SK-N-SH treated with all-trans-retinoic acid at 6 μM for 48 hours (cell line): ENCODE measurements around the gene CYB5A.
"Not testable (repeated sequence)": the region's sequence is repeated elsewhere in the genome, so short reads cannot be mapped to it uniquely, and the experiment has no call there.

Experiments used
- ATAC-seq: fragments of 200-7000 bp; cut with Tn5 transposase; 3 replicates; pipeline ENCODE4 v1.9.1; 2020; ENCODE audit warnings: mild to moderate bottlenecking, moderate library complexity
- ARNTL ChIP-seq: fragments of 450-650 bp; formaldehyde crosslinking; IDR thresholded peaks from 2 replicates; pipeline ENCODE4 v1.5.0; 2020; ENCODE audit warnings: low read depth, mild to moderate bottlenecking, moderate library complexity, borderline replicate concordance
- BACH2 ChIP-seq: fragments of 250-450 bp; sonication (Bioruptor Pico); IDR thresholded peaks from 2 replicates; pipeline ENCODE4 v1.9.0; 2021; ENCODE audit warnings: mild to moderate bottlenecking, borderline replicate concordance
- CSDC2 ChIP-seq: fragments of 250-450 bp; sonication (Bioruptor Pico); IDR thresholded peaks from 2 replicates; pipeline ENCODE4 v1.5.0; 2020; ENCODE audit warnings: mild to moderate bottlenecking, moderate library complexity
- CSRNP3 ChIP-seq: fragments of 250-450 bp; sonication (Bioruptor Pico); IDR thresholded peaks from 2 replicates; pipeline ENCODE4 v1.5.1; 2021; ENCODE audit warnings: mild to moderate bottlenecking, moderate library complexity
- ESRRG ChIP-seq: fragments of 250-450 bp; sonication (Bioruptor Pico); IDR thresholded peaks from 2 replicates; pipeline ENCODE4 v1.6.1; 2021; ENCODE audit warnings: mild to moderate bottlenecking
- GLIS3 ChIP-seq: fragments of 250-450 bp; sonication (Bioruptor Pico); IDR thresholded peaks from 2 replicates; pipeline ENCODE4 v1.5.0; 2020; ENCODE audit warnings: mild to moderate bottlenecking, moderate library complexity
- ISL1 ChIP-seq: fragments of 250-450 bp; sonication (Bioruptor Pico); IDR thresholded peaks from 2 replicates; pipeline ENCODE4 v2.1.2; 2022; ENCODE audit warnings: mild to moderate bottlenecking, moderate library complexity
- PATZ1 ChIP-seq: fragments of 250-450 bp; sonication (Bioruptor Pico); IDR thresholded peaks from 2 replicates; pipeline ENCODE4 v1.8.0; 2020; ENCODE audit warnings: mild to moderate bottlenecking, moderate library complexity, borderline replicate concordance
- POU6F1 ChIP-seq: fragments of 250-450 bp; sonication (Bioruptor Pico); IDR thresholded peaks from 2 replicates; pipeline ENCODE4 v1.8.0; 2021; ENCODE audit warnings: low read depth, mild to moderate bottlenecking, moderate library complexity, borderline replicate concordance
- PPARA ChIP-seq: fragments of 250-450 bp; sonication (Bioruptor Pico); IDR thresholded peaks from 2 replicates; pipeline ENCODE4 v1.5.0; 2020; ENCODE audit warnings: mild to moderate bottlenecking, borderline replicate concordance
- SNAI2 ChIP-seq: fragments of 250-450 bp; sonication (Bioruptor Pico); IDR thresholded peaks from 2 replicates; pipeline ENCODE4 v1.5.0; 2020; ENCODE audit warnings: mild to moderate bottlenecking, moderate library complexity
- TCF4 ChIP-seq: fragments of 250-450 bp; sonication (Bioruptor Pico); IDR thresholded peaks from 2 replicates; pipeline ENCODE4 v1.8.0; 2021; ENCODE audit warnings: mild to moderate bottlenecking, moderate library complexity, borderline replicate concordance
- TOX ChIP-seq: fragments of 250-450 bp; sonication (Bioruptor Pico); IDR thresholded peaks from 2 replicates; pipeline ENCODE4 v1.8.0; 2021; ENCODE audit warnings: mild to moderate bottlenecking, moderate library complexity, borderline replicate concordance
- TSHZ2 ChIP-seq: fragments of 250-450 bp; sonication (Bioruptor Pico); IDR thresholded peaks from 2 replicates; pipeline ENCODE4 v1.5.0; 2020; ENCODE audit warnings: mild to moderate bottlenecking, moderate library complexity
- ZC3H10 ChIP-seq: fragments of 250-450 bp; sonication (Bioruptor Pico); IDR thresholded peaks from 2 replicates; pipeline ENCODE4 v1.5.1; 2021; ENCODE audit warnings: mild to moderate bottlenecking, moderate library complexity
- ZFP3 ChIP-seq: fragments of 250-450 bp; sonication (Bioruptor Pico); IDR thresholded peaks from 2 replicates; pipeline ENCODE4 v1.5.0; 2020; ENCODE audit warnings: mild to moderate bottlenecking, moderate library complexity
- ZFP30 ChIP-seq: fragments of 450-650 bp; formaldehyde crosslinking; IDR thresholded peaks from 2 replicates; pipeline ENCODE4 v1.5.0; 2022; ENCODE audit warnings: mild to moderate bottlenecking, moderate library complexity
- ZNF565 ChIP-seq: fragments of 450-650 bp; formaldehyde crosslinking; conservative IDR thresholded peaks from 2 replicates; pipeline ENCODE4 v1.5.0; 2020; ENCODE audit warnings: low read depth, mild to moderate bottlenecking, moderate library complexity
- ZNF70 ChIP-seq: fragments of 450-650 bp; formaldehyde crosslinking; IDR thresholded peaks from 2 replicates; pipeline ENCODE4 v1.5.0; 2020; ENCODE audit warnings: mild to moderate bottlenecking, moderate library complexity
- ZNF8 ChIP-seq: fragments of 450-650 bp; formaldehyde crosslinking; IDR thresholded peaks from 2 replicates; pipeline ENCODE4 v1.5.0; 2020; ENCODE audit warnings: mild to moderate bottlenecking, moderate library complexity

CYB5A gene

GRCh38 chr18:74299162-74299561, 7.4 kb upstream of the CYB5A start:
- ATAC-seq: no peak
- TF ChIP-seq TOX (CRISPR knock-in tag): no peak
- no peak for TF ChIP-seq SNAI2 (CRISPR knock-in tag)

GRCh38 chr18:74294526-74294925, 2.8 kb upstream of the CYB5A start:
- no peak for ATAC-seq

GRCh38 chr18:74292982-74293381, 1.2 kb upstream of the CYB5A start:
- not testable (repeated sequence) for ATAC-seq

More at GRCh38 chr18:74294526-74294925, 2.8 kb upstream of the CYB5A start:
- TF ChIP-seq ZNF8 (CRISPR knock-in tag): no peak
- no peak for TF ChIP-seq ZC3H10 (CRISPR knock-in tag)
- no peak for TF ChIP-seq TSHZ2 (CRISPR knock-in tag)
- TF ChIP-seq ZFP30 (CRISPR knock-in tag): no peak
- no peak for TF ChIP-seq SNAI2 (CRISPR knock-in tag)

GRCh38 chr18:74292541-74292858, 737 bp upstream of the CYB5A start:
- no peak for ATAC-seq
- TF ChIP-seq ZNF8 (CRISPR knock-in tag) (no peak), TCF4 (no peak), ZFP30 (CRISPR knock-in tag) (no peak), ZNF70 (CRISPR knock-in tag) (no peak), ARNTL (CRISPR knock-in tag) (no peak), GLIS3 (CRISPR knock-in tag) (no peak), PPARA (CRISPR knock-in tag) (no peak), ISL1 (CRISPR knock-in tag) (no peak), ZC3H10 (CRISPR knock-in tag) (no peak), POU6F1 (CRISPR knock-in tag) (no peak), CSRNP3 (CRISPR knock-in tag) (no peak), TOX (CRISPR knock-in tag) (no peak), SNAI2 (CRISPR knock-in tag) (no peak), PATZ1 (CRISPR knock-in tag) (no peak), CSDC2 (no peak), ESRRG (no peak), ZFP3 (CRISPR knock-in tag) (no peak), ZNF565 (CRISPR knock-in tag) (no peak), BACH2 (no peak)
- TF ChIP-seq, all 23 proteins: peak for 0

GRCh38 chr18:74291472-74291770, 342 bp downstream of the CYB5A start:
- no peak for ATAC-seq
- TF ChIP-seq ZNF70 (CRISPR knock-in tag) (no peak), TOX (CRISPR knock-in tag) (no peak), CSDC2 (no peak), PATZ1 (CRISPR knock-in tag) (no peak), GLIS3 (CRISPR knock-in tag) (no peak), ZC3H10 (CRISPR knock-in tag) (no peak), CSRNP3 (CRISPR knock-in tag) (no peak), ZFP3 (CRISPR knock-in tag) (no peak), ZNF8 (CRISPR knock-in tag) (no peak), TCF4 (no peak), ISL1 (CRISPR knock-in tag) (no peak), ZNF565 (CRISPR knock-in tag) (no peak), BACH2 (no peak)
